SJCRH30 (cell line): ENCODE measurements around the gene MYO7A. TPM values are rescaled to one million over a fixed set of nuclear protein-coding genes. Genes with fewer than 3 reads are reported as not detected.

Source experiments
- DNase-seq, 2 experiments: peaks; one replicate each; pipeline ENCODE4 v3.0.0-alpha.2; 2015 to 2020
- H3K27ac ChIP-seq: fragments of 250-450 bp; sonication (Bioruptor Pico); 2 replicates; pipeline ENCODE4 v1.5.1; 2020; ENCODE audit warnings: mild to moderate bottlenecking, moderate library complexity
- H3K27me3 ChIP-seq: fragments of 250-450 bp; sonication (Bioruptor Pico); 2 replicates; pipeline ENCODE4 v1.5.1; 2020; ENCODE audit warnings: mild to moderate bottlenecking, moderate library complexity
- H3K36me3 ChIP-seq: fragments of 250-450 bp; sonication (Bioruptor Pico); 2 replicates; pipeline ENCODE4 v1.5.1; 2020; ENCODE audit warnings: mild to moderate bottlenecking, moderate library complexity
- H3K4me1 ChIP-seq: fragments of 250-450 bp; sonication (Bioruptor Pico); 2 replicates; pipeline ENCODE4 v1.5.1; 2020; ENCODE audit warnings: mild to moderate bottlenecking, moderate library complexity
- H3K4me3 ChIP-seq: fragments of 250-450 bp; sonication (Bioruptor Pico); 2 replicates; pipeline ENCODE4 v1.5.1; 2020; ENCODE audit warnings: mild to moderate bottlenecking, moderate library complexity
- H3K9me3 ChIP-seq: fragments of 250-450 bp; sonication (Bioruptor Pico); replicated peaks from 2 replicates; pipeline ENCODE4 v1.5.1; 2020; ENCODE audit warnings: mild to moderate bottlenecking, moderate library complexity
- total RNA-seq: library from RNA; depleted of rRNA; stranded (reverse); fragments of >200 nt; shearing (Covaris generic); gene quantifications from 2 replicates; pipeline ENCODE4 v1.2.3, GENCODE V29; 2014; rRNA removed

Gene MYO7A
- 3.5 and 4.5 TPM in 2 replicates for total RNA-seq

DNA sequence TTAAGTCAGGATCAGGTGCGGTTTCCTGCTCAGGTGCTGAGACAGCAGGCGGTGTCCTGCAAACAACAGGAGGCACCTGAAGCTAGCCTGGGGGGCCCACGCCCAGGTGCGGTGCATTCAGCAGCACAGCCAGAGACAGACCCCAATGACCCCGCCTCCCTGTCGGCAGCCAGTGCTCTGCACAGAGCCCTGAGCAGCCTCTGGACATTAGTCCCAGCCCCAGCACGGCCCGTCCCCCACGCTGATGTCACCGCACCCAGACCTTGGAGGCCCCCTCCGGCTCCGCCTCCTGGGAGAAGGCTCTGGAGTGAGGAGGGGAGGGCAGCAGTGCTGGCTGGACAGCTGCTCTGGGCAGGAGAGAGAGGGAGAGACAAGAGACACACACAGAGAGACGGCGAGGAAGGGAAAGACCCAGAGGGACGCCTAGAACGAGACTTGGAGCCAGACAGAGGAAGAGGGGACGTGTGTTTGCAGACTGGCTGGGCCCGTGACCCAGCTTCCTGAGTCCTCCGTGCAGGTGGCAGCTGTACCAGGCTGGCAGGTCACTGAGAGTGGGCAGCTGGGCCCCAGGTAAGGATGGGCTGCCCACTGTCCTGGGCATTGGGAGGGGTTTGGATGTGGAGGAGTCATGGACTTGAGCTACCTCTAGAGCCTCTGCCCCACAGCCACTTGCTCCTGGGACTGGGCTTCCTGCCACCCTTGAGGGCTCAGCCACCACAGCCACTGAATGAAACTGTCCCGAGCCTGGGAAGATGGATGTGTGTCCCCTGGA is at the start of gene MYO7A:
TSS of gene MYO7A (plus strand) at position 327 of the 772 bp plus-strand sequence. CDS start 2,389 bp downstream, outside the sequence.
- Histone ChIP-seq H3K27ac (no peak within 1 kb of the TSS), H3K4me3 (peak within 1 kb of the TSS; percentile 45), H3K9me3 (no peaks in the 10 kb centered on the region), H3K27me3 (no peaks in the 10 kb centered on the region), H3K4me1 (peaks cover 4% of the 10 kb centered on the region), H3K36me3 (no peaks in the 10 kb centered on the region)
- DNase-seq, result peak; percentile 92 to 93

GRCh38 chr11:77079666-77080065 is 48.4 kb upstream of the MYO7A start:
- Histone ChIP-seq H3K4me3 (no peak overlapping the region), H3K27me3 (no peaks in the 10 kb centered on the region), H3K4me1 (no peaks in the 10 kb centered on the region), H3K27ac (no peak overlapping the region), H3K36me3 (no peaks in the 10 kb centered on the region), H3K9me3 (no peaks in the 10 kb centered on the region; the same call in 1 of the 2 replicates)
- DNase-seq, result no peak

GRCh38 chr11:77080643-77081210 is 47.3 kb upstream of the MYO7A start:
- no peak for DNase-seq
- Histone ChIP-seq H3K27me3 (no peaks in the 10 kb centered on the region), H3K36me3 (no peaks in the 10 kb centered on the region), H3K9me3 (no peaks in the 10 kb centered on the region; the same call in 1 of the 2 replicates), H3K4me3 (no peak overlapping the region), H3K27ac (no peak overlapping the region), H3K4me1 (no peaks in the 10 kb centered on the region)

- Histone ChIP-seq H3K27ac (no peak overlapping the region), H3K36me3 (no peaks in the 10 kb centered on the region), H3K27me3 (no peaks in the 10 kb centered on the region), H3K4me1 (no peaks in the 10 kb centered on the region), H3K4me3 (no peak overlapping the region), H3K9me3 (no peaks in the 10 kb centered on the region; the same call in 1 of the 2 replicates)
- DNase-seq, result no peak
Measured at GRCh38 chr11:77081381-77081851, 46.6 kb upstream of the MYO7A start.

DNA sequence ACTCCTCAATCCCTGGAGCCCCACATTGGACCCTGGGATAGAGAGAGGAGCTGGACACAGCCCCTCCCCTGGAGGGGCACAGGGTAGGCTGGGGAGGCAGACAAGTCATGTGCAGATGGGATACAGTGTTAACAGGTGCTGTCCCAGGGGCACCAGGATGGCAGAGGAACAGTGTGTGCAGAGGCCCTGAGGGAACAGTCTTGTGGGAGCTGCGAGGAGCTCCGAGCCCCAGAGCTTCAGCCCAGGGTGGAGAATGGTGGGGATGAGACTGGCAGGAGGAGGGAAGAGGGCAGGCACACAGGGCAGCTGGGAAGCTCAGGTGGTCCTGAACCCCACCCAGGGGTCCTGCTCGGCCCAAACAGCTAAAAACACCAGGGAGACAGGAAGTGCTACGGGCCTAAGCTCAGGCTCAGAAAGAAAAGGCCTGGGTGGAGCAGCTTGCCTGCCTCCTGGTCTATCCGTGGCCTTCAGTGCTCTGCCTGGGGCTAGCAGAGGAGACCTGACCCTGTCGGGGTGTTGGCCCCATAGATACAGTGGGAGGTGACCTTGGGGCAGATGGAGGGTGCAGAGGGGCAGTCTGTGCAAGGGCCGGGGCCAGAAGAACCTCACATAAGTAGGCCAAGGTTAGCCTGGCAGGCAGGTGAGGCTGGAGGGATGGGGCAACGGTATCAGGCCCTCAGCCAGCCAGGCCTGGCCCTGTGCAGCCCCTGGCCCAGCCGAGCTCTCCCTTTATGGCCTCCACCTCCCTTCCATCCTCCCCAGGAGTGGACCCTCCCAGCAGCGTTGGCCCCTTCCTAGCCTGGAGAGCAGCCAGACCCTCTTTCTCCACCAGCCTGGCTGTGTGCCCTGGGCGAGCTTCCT is 45.8 kb upstream of the MYO7A start:
- no peaks in the 10 kb centered on the region for H3K4me1 ChIP-seq
- H3K27ac ChIP-seq, result no peak overlapping the region
- no peaks in the 10 kb centered on the region for H3K27me3 ChIP-seq
- H3K36me3 ChIP-seq, result no peaks in the 10 kb centered on the region
- no peaks in the 10 kb centered on the region; the same call in 1 of the 2 replicates for H3K9me3 ChIP-seq
- no peak overlapping the region for H3K4me3 ChIP-seq
- DNase-seq, result no peak

DNA sequence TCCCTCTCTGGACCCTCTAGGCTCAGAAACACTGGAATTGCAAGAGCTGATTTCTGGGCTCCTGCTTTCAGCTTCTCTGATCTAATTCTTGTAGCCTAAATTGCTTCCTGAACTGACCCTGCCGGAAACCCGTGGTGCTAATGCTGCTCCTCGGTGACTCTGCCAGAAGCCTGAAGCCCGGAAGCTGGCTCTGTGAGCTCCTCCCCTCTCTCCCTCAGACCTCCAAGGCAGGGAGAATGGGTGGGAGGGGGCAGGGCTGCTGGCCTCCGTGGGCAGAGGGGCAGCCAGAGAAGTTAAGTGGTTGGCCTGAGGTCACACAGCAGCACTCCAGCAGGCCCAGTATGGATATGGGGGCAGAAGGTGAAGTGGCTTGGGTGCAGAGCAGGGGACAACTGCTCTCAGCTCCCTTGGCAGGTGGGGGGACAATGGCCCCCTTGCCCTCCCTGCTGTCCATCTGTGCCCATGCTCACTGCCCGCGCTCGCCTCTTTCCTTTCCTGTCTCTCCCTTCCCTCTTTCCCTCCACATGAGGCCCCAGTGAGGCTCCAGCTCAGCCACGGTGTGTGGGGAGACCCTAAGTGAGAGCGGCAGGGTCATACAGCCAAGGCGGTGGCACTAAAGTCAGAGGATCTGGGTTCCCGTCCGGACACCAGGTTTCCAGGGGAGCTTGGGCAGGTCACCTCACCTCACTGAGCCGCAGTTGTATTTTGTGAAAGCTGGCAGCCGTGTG is 45.0 kb upstream of the MYO7A start:
- Histone ChIP-seq H3K4me3 (no peak overlapping the region), H3K4me1 (no peaks in the 10 kb centered on the region), H3K36me3 (no peaks in the 10 kb centered on the region), H3K27me3 (no peaks in the 10 kb centered on the region), H3K9me3 (no peaks in the 10 kb centered on the region; the same call in 1 of the 2 replicates), H3K27ac (no peak overlapping the region)
- DNase-seq, result no peak

DNA sequence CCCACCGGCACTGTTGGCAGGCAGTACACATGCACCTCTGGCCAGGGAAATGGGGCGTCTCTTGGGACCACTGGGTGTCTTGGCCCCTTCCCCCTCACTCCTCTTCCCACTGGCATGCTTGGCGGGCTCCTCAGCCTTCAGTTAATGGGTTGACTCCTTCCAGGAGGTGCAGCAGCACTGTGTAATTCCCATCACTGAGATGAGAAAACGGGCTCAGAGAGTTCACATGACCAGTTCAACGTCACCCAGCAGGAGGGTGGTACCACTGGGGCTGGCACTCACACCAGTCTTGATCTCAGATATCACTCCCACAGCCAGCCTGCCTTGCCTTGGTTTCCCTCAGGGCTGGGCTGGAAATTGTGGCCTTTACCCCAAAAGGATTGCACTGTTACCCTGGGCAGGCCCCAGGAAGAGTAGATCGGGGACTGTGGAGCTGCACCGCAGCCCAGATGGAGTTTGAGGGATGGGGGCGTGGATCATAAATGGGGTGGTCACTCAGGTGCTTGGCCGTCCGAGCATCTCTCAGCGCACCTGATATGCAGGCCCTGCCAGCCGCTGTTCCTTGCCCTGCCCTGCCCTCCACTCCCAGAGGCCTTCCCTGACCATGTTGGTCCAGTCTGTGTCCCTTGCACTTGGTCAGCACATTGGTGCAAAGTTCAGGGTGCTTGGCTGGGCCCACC is 44.3 kb upstream of the MYO7A start:
- Histone ChIP-seq H3K4me1 (no peaks in the 10 kb centered on the region), H3K4me3 (no peak overlapping the region), H3K36me3 (no peaks in the 10 kb centered on the region), H3K27ac (no peak overlapping the region), H3K9me3 (no peaks in the 10 kb centered on the region), H3K27me3 (no peaks in the 10 kb centered on the region)
- no peak for DNase-seq

- Histone ChIP-seq H3K4me1 (no peaks in the 10 kb centered on the region), H3K27me3 (no peaks in the 10 kb centered on the region), H3K36me3 (no peaks in the 10 kb centered on the region), H3K27ac (no peak overlapping the region), H3K4me3 (no peak overlapping the region), H3K9me3 (no peaks in the 10 kb centered on the region)
- DNase-seq, result no peak
Measured at GRCh38 chr11:77084581-77085191, 43.4 kb upstream of the MYO7A start.

DNA sequence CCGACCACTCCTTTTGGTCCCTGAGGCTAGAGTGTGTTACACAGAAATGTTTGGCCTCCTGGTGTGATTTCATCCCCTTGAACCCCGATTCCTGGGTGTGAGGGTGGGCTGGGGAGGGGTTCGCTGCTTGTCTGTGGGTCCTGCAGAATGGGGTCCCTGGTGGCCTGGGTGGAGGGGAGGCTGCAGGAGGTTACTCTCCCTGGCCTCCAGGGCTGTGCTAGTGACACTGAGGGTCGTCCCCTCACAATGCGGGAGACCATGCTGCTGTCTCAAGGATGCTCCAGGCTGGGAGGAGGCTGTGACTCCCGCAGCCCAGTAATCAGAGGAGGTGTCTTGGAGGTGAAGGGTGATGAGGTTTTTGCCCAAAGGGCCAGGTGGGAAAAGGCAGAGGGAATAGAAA is 42.4 kb upstream of the MYO7A start:
- no peaks in the 10 kb centered on the region for H3K36me3 ChIP-seq
- no peaks in the 10 kb centered on the region for H3K27me3 ChIP-seq
- no peak overlapping the region for H3K27ac ChIP-seq
- no peaks in the 10 kb centered on the region for H3K9me3 ChIP-seq
- no peak for DNase-seq
- no peak overlapping the region for H3K4me3 ChIP-seq
- no peaks in the 10 kb centered on the region for H3K4me1 ChIP-seq

GRCh38 chr11:77086521-77087472 is 41.2 kb upstream of the MYO7A start:
- no peaks in the 10 kb centered on the region for H3K4me1 ChIP-seq

DNA sequence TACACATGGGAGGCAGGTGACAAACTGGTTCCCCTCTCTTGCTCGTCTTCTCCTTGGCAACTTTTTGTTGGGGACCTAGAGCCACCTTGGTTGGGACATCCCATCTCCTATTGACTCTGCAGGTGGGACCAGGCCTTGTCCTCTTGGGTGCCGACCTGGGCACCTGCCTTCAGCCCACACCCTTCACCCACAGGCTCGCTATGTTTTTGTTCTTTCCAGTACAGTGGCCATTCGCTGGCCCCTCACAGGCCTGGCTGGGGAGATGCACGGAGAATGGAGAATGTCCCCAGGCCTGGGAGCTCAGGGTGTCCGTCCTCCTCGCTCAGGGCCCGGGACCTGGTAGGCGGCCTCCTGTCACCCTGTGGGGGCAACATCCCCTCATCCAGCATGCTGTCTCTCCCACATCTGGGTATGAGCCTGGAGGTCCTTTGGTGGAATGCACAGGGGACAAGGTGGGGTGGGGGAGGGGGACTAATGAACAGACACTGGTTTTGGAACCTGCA is 40.3 kb upstream of the MYO7A start:
- no peaks in the 10 kb centered on the region for H3K4me1 ChIP-seq
- no peak for DNase-seq
- no peak overlapping the region for H3K4me3 ChIP-seq
- H3K36me3 ChIP-seq, result no peaks in the 10 kb centered on the region
- no peaks in the 10 kb centered on the region for H3K9me3 ChIP-seq
- no peak overlapping the region for H3K27ac ChIP-seq
- H3K27me3 ChIP-seq, result no peaks in the 10 kb centered on the region

More at GRCh38 chr11:77086521-77087472, 41.2 kb upstream of the MYO7A start:
- no peak overlapping the region for H3K4me3 ChIP-seq
- no peaks in the 10 kb centered on the region for H3K9me3 ChIP-seq
- H3K27ac ChIP-seq, result no peak overlapping the region
- no peak for DNase-seq
- H3K36me3 ChIP-seq, result no peaks in the 10 kb centered on the region
- no peaks in the 10 kb centered on the region for H3K27me3 ChIP-seq

DNA sequence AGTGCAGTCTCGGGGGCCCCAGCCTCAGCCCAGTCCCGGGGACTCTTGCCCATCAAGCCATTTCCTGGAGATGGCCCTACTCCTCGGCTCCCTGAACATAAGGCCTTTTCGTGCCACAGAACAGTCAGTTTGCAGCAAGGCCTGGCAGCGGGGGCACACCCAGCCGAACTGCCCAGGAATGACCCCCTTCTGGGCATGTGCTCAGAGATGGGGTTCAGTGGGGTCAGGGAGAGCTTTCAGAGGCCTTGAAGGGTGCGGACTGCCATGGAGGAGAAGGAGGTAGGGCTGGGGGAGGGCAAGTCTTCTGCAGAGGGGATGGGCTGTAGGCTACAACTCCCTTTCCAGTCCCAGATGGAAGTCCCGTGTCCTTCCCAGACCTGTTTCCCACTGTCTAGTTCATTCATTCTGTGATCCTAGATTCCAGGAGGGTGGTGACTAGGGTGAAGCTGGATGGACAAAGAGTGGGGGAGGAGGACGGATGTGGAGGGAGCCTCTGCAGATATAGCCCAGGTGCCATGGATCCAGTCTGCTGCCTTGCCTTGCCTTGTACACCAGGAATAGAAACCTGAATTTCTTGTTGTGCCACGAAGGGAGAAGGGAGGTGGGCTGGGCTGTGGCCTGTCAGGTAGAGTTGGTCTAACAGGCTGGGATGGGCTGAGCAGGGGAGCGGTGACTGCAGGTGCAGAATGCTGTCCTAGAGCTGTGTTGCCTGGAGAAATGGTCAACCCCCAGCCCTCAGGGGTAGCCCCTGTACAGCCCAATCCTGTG is 39.6 kb upstream of the MYO7A start:
- H3K36me3 ChIP-seq, result no peaks in the 10 kb centered on the region
- H3K27ac ChIP-seq, result no peak overlapping the region
- DNase-seq, result no peak
- H3K9me3 ChIP-seq, result no peaks in the 10 kb centered on the region
- H3K4me1 ChIP-seq, result no peaks in the 10 kb centered on the region
- H3K27me3 ChIP-seq, result no peaks in the 10 kb centered on the region
- no peak overlapping the region for H3K4me3 ChIP-seq
